ENCODE results near the gene AOPEP. TPM values are rescaled to one million over a fixed set of nuclear protein-coding genes. Genes with fewer than 3 reads are reported as not detected.

Gene AOPEP
- polyA plus RNA-seq, 2 of the 4 experiments (the other 2 are of a cell fraction) = 226 to 266 TPM

DNA sequence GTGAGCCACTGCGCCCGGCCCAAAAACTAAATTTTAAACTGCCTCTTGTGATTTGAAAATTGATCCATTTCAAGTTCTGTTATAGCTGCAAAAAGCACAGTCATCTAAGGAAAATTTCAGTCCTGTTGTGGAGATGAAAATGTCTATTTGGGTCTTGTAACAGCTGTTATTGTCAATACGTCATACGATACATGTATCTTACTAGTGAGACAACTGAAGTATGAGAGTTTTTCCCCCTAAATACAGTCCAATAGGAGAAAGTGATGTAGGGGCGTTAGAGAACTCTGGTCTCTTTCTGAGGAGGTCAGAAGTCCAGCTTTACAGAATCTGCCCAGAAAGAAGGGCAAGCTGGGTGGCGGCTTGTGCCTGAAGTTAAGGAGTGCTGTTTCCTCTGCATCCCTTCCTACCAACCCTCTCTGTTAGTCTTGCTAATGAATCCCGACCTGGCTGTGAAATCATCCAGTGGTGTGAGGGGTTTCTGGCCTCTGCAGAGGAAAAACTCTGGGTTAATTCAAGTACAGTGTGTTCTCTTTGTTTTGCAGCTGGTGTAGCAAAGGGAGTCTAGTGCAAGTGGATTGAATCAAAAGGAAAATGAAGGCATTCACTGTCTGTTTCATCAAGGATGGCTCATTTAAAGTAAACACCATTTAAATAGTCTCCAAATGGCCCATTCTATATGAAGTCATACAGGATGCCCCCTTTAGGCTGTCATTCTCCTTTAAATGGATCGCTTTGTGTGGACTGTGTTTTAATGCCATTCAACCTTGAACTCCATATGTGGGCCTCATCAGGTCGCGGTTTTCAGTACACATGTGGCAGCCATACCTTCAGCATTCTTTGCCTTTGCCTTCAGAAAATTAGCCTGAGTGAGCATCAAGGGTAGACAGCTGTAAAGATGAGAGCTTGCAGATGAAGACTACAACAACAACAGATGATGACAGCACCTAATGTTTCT lies 59.0 kb downstream of the AOPEP start (continued):
- TF ChIP-seq, protein P1, sequence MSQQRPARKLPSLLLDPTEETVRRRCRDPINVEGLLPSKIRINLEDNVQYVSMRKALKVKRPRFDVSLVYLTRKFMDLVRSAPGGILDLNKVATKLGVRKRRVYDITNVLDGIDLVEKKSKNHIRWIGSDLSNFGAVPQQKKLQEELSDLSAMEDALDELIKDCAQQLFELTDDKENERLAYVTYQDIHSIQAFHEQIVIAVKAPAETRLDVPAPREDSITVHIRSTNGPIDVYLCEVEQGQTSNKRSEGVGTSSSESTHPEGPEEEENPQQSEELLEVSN (IDR thresholded peaks at IDR 0.05; ENCODE audit: borderline replicate concordance, low read depth) = no peak
- TF ChIP-seq JUNB (IDR thresholded peaks at IDR 0.05) (no peak), MAX (IDR thresholded peaks at IDR 0.05) (no peak), SMC3 (IDR thresholded peaks at IDR 0.05) (no peak), RAD21 (conservative IDR thresholded peaks at IDR 0.05 in 1 of 2, IDR thresholded peaks at IDR 0.05 in 1 of 2) (no peak)

DNA sequence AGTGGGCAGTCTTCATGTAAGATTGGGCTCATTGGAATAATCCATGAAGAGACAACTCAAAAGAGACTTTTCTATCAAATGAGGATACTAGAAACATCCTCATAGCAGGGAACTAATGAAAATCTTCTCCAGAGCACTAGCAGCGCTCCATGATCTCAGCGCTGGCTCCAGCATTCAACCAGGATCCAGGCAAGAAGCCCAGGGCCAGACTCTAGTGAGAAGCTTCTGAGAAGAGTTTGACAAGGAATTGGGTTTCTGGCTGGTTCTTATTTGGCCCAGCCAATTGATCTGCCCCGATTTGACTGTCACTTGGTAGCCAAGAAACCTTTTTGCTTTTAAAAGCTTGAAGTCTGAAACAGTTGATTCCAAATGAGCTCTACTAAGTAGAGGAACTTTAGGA lies 60.1 kb downstream of the AOPEP start:
- ATAC-seq (no peak), DNase-seq (ENCODE audit: low read depth in 1 of 2, low spot score in 1 of 2) (no peak), FAIRE-seq (no peak)
- H3K27ac ChIP-seq = peak overlapping the region; percentile 86 to 91
- H3K4me2 ChIP-seq = no peak overlapping the region
- H3K4me3 ChIP-seq = no peak overlapping the region
- H3K4me1 ChIP-seq = peaks cover 51% of the 10 kb centered on the region
- H3K9me3 ChIP-seq = no peaks in the 10 kb centered on the region
- WGBS (ENCODE audit: missing lambda C conversion rate) = 95% methylated on average over 3 of the region's 3 CpGs
- ChIA-PET CTCF (interaction anchor here (1.4 to 5.0 kb wide), 2 partner anchors 9 to 129 kb away, joined by 4 to 64 read pairs; no protein-coding TSS in a partner anchor), POLR2A (no interaction called here)
- no peak for TF ChIP-seq PHF8 (IDR thresholded peaks at IDR 0.05; ENCODE audit: borderline replicate concordance, low read depth)
- TF ChIP-seq, protein P2, sequence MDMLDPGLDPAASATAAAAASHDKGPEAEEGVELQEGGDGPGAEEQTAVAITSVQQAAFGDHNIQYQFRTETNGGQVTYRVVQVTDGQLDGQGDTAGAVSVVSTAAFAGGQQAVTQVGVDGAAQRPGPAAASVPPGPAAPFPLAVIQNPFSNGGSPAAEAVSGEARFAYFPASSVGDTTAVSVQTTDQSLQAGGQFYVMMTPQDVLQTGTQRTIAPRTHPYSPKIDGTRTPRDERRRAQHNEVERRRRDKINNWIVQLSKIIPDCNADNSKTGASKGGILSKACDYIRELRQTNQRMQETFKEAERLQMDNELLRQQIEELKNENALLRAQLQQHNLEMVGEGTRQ (IDR thresholded peaks at IDR 0.05) = no peak
- TF ChIP-seq, protein P3, sequence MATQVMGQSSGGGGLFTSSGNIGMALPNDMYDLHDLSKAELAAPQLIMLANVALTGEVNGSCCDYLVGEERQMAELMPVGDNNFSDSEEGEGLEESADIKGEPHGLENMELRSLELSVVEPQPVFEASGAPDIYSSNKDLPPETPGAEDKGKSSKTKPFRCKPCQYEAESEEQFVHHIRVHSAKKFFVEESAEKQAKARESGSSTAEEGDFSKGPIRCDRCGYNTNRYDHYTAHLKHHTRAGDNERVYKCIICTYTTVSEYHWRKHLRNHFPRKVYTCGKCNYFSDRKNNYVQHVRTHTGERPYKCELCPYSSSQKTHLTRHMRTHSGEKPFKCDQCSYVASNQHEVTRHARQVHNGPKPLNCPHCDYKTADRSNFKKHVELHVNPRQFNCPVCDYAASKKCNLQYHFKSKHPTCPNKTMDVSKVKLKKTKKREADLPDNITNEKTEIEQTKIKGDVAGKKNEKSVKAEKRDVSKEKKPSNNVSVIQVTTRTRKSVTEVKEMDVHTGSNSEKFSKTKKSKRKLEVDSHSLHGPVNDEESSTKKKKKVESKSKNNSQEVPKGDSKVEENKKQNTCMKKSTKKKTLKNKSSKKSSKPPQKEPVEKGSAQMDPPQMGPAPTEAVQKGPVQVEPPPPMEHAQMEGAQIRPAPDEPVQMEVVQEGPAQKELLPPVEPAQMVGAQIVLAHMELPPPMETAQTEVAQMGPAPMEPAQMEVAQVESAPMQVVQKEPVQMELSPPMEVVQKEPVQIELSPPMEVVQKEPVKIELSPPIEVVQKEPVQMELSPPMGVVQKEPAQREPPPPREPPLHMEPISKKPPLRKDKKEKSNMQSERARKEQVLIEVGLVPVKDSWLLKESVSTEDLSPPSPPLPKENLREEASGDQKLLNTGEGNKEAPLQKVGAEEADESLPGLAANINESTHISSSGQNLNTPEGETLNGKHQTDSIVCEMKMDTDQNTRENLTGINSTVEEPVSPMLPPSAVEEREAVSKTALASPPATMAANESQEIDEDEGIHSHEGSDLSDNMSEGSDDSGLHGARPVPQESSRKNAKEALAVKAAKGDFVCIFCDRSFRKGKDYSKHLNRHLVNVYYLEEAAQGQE (IDR thresholded peaks at IDR 0.05) = no peak
- TF ChIP-seq HOXB13 (CRISPR knock-in tag; IDR thresholded peaks at IDR 0.05; ENCODE audit: low read depth) = no peak
- no peak for TF ChIP-seq CBX2 (IDR thresholded peaks at IDR 0.05; ENCODE audit: borderline replicate concordance, low read depth)
- no peak for TF ChIP-seq ESRRA (IDR thresholded peaks at IDR 0.05; ENCODE audit: borderline replicate concordance, low read length)
- TF ChIP-seq, protein P4, sequence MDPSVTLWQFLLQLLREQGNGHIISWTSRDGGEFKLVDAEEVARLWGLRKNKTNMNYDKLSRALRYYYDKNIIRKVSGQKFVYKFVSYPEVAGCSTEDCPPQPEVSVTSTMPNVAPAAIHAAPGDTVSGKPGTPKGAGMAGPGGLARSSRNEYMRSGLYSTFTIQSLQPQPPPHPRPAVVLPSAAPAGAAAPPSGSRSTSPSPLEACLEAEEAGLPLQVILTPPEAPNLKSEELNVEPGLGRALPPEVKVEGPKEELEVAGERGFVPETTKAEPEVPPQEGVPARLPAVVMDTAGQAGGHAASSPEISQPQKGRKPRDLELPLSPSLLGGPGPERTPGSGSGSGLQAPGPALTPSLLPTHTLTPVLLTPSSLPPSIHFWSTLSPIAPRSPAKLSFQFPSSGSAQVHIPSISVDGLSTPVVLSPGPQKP (IDR thresholded peaks at IDR 0.05; ENCODE audit: low read depth, low read length) = no peak
- TF ChIP-seq BHLHE40 (IDR thresholded peaks at IDR 0.05; ENCODE audit: low read depth, low read length) = no peak
- no peak for TF ChIP-seq BCL3 (IDR thresholded peaks at IDR 0.05)
- TF ChIP-seq CHD2 (IDR thresholded peaks at IDR 0.05; ENCODE audit: low read length, partially characterized antibody) = no peak
- no peak for TF ChIP-seq POLR2AphosphoS2 (conservative IDR thresholded peaks at IDR 0.05; ENCODE audit: low read length)
- no peak for TF ChIP-seq HDAC2 (IDR thresholded peaks at IDR 0.05)
- TF ChIP-seq HOXB5 (CRISPR knock-in tag; IDR thresholded peaks at IDR 0.05) = no peak
